K562 (cell line): ENCODE data around the gene IL26. TPM values are rescaled to one million over a fixed set of nuclear protein-coding genes. Genes with fewer than 3 reads are reported as not detected.
A peak's percentile ranks its signal among the peaks of the same experiment; 100 is the strongest.

ENCODE experiments used
- ATAC-seq: fragments of 200-7000 bp; cut with Tn5 transposase; 3 replicates; pipeline ENCODE4 v1.9.1; 2020; ENCODE audit warnings: moderate library complexity
- BruUV-seq: library from RNA; stranded (reverse); fragments of 400-500 nt; replicated peaks from 2 replicates; lab custom pipeline; 2021; lab: Mats Ljungman, UMichigan
- CTCF ChIA-PET: fragments of 300-600 bp; formaldehyde crosslinking; extraction: SDS; loops from one replicate; lab custom pipeline; 2021; ENCODE audit warnings: low intra/inter-chr PET ratio; lab: Yijun Ruan, JAX
- POLR2A ChIA-PET: fragments of 300-600, 350-650 bp; sonication (Branson Sonifier 250); formaldehyde crosslinking; extraction: SDS; loops from one replicate; lab custom pipeline; 2021; ENCODE audit warnings: antibody characterized with exemption, inconsistent platforms; lab: Yijun Ruan, JAX
- DNase-seq, 4 experiments: peaks; one replicate each; pipeline versions ENCODE4 v3.0.0 to v3.0.0-alpha.2; 2011 to 2018; ENCODE audit warnings: low spot score in 3 of 4, mixed read lengths in 3 of 4; ENCODE audit errors: extremely low read depth in 1 of 4
- FAIRE-seq: peaks from 2 replicates; lab custom pipeline; 2011; peaks lifted over from hg19 to GRCh38; lab: Jason Lieb, UNC
- H2AFZ ChIP-seq: 2 replicates; pipeline ENCODE4 v1.6.0; 2011; ENCODE audit warnings: low read depth, low read length, control low read depth, inconsistent platforms
- H3K27ac ChIP-seq: fragments of 200-600 bp; 3 replicates; pipeline ENCODE4 v1.8.0; 2011; ENCODE audit warnings: low read depth, mild to moderate bottlenecking, control low read depth, inconsistent platforms, low read length, moderate library complexity, mixed read lengths; ENCODE audit errors: extremely low read depth
- H3K27me3 ChIP-seq, 2 experiments: fragments of 300-600 bp in 1 of 2; 2 replicates in 1 of 2; 3 replicates in 1 of 2; pipeline versions ENCODE4 v1.6.0 to v1.8.0; 2011; ENCODE audit warnings: inconsistent platforms in 2 of 2, low read length in 2 of 2, mild to moderate bottlenecking in 1 of 2, mixed read lengths in 1 of 2, moderate library complexity in 1 of 2; ENCODE audit not compliant: control insufficient read depth in 2 of 2, insufficient read depth in 2 of 2
- H3K36me3 ChIP-seq: fragments of 300-600 bp; 3 replicates; pipeline ENCODE4 v1.8.0; 2011; ENCODE audit warnings: mild to moderate bottlenecking, low read length, inconsistent platforms; ENCODE audit not compliant: control insufficient read depth, insufficient read depth
- H3K4me1 ChIP-seq, 2 experiments: fragments of 200-600 bp in 1 of 2; replicated peaks in 1 of 2; 2 replicates in 1 of 2; 3 replicates in 1 of 2; pipeline versions ENCODE4 v1.5.1 to v1.8.0; 2011; ENCODE audit warnings: inconsistent platforms in 2 of 2, low read length in 2 of 2, mild to moderate bottlenecking in 1 of 2, mixed read lengths in 1 of 2, moderate library complexity in 1 of 2; ENCODE audit not compliant: control insufficient read depth in 2 of 2, insufficient read depth in 2 of 2
- H3K4me2 ChIP-seq: 2 replicates; pipeline ENCODE4 v1.6.1; 2011; ENCODE audit warnings: low read length, control low read depth, inconsistent platforms, mixed read lengths; ENCODE audit not compliant: insufficient read depth
- H3K4me3 ChIP-seq: fragments of 200-600 bp; sonication (generic), shearing (Covaris generic); 2 replicates; pipeline ENCODE4 v1.5.1; 2016; ENCODE audit warnings: control low read depth, inconsistent platforms
- H3K79me2 ChIP-seq: fragments of 200-600 bp; 3 replicates; pipeline ENCODE4 v1.8.0; 2011; ENCODE audit warnings: low read length, inconsistent platforms; ENCODE audit not compliant: control insufficient read depth, insufficient read depth
- H3K9ac ChIP-seq, 2 experiments: 2 replicates each; pipeline versions ENCODE4 v1.6.0 to v1.6.1; 2011; ENCODE audit warnings: low read depth in 2 of 2, low read length in 2 of 2, control low read depth in 1 of 2, inconsistent platforms in 1 of 2, mild to moderate bottlenecking in 1 of 2, mixed read lengths in 1 of 2; ENCODE audit not compliant: insufficient read depth in 1 of 2
- H3K9me1 ChIP-seq: one replicate; pipeline ENCODE4 v1.6.0; 2011; ENCODE audit warnings: inconsistent platforms, mild to moderate bottlenecking, low read length, moderate library complexity; ENCODE audit not compliant: control insufficient read depth, insufficient read depth
- H3K9me3 ChIP-seq: replicated peaks from 2 replicates; pipeline ENCODE4 v1.5.1; 2011; ENCODE audit warnings: low read depth, low read length, inconsistent platforms; ENCODE audit not compliant: control insufficient read depth, insufficient read depth
- H4K20me1 ChIP-seq: replicated peaks from 2 replicates; pipeline ENCODE4 v1.6.1; 2011; ENCODE audit warnings: low read length, inconsistent platforms, mixed read lengths; ENCODE audit not compliant: control insufficient read depth, insufficient read depth
- HDGF ChIP-seq: fragments of 450-650 bp; IDR thresholded peaks from 2 replicates; pipeline ENCODE4 v1.6.1; 2016
- MAFG ChIP-seq: fragments of 450-650 bp; conservative IDR thresholded peaks from 2 replicates; pipeline ENCODE4 v1.6.1; 2016; ENCODE audit warnings: missing genetic modification characterization, missing compliant biosample characterization
- SIN3A ChIP-seq, 2 experiments: fragments of 150-350 bp in 1 of 2; IDR thresholded peaks; 2 replicates each; pipeline ENCODE4 v1.6.1; 2011 to 2016; ENCODE audit warnings: borderline replicate concordance in 2 of 2, low read depth in 2 of 2, low read length in 2 of 2, mild to moderate bottlenecking in 2 of 2, moderate library complexity in 2 of 2; ENCODE audit not compliant: control insufficient read depth in 1 of 2
- ZNF197 ChIP-seq: fragments of 200-800 bp; sonication (Bioruptor generic); IDR thresholded peaks from 2 replicates; pipeline ENCODE4 v1.6.1; 2016; ENCODE audit warnings: low read depth, missing genetic modification characterization, missing compliant biosample characterization
- ZNF217 ChIP-seq: sonication (generic); formaldehyde crosslinking; IDR thresholded peaks from 2 replicates; pipeline ENCODE4 v1.8.0; 2022; ENCODE audit warnings: mild to moderate bottlenecking, missing genetic modification reagents
- WGBS: fragments of 100-300 bp; shearing (Covaris generic); methylation state at CpG from one replicate; pipeline ENCODE4 v1.1.6; 2016; ENCODE audit warnings: low coverage, mixed read lengths; ENCODE audit not compliant: insufficient coverage; ENCODE audit errors: missing lambda C conversion rate; 5-methylcytosine and 5-hydroxymethylcytosine counted together
- in situ Hi-C: fragments of 300-500 bp; cut with MboI; formaldehyde crosslinking; loops from 4 replicates; pipeline ENCODE4 v1.15.0; 2018; ENCODE audit warnings: inconsistent platforms, mixed read lengths
- intact Hi-C: fragments of 100-400 bp; cut with micrococcal nuclease; formaldehyde crosslinking; loops from 2 replicates; pipeline ENCODE4 v1.14.2; 2022
- polyA plus RNA-seq, 8 experiments: library from polyadenylated mRNA; depleted of rRNA in 4 of 8; stranded (reverse) in 5 of 8; unstranded in 3 of 8; fragments of >200 nt; fragmentation: Nextera tagmentation in 2 of 8; fragmentation: Illumina TruSeq in 1 of 8; extraction: Ambion mirVana in 2 of 8; extraction: Trizol in 1 of 8; gene quantifications; 2 replicates each; pipeline versions ENCODE4 v1.2.1 to v1.2.3, GENCODE V29; 2011 to 2014; ENCODE audit warnings: inconsistent platforms in 1 of 8, missing spikeins in 1 of 8
- total RNA-seq, 7 experiments: library from RNA; depleted of rRNA in 6 of 7; stranded (reverse); fragments of >200 nt in 6 of 7; fragmentation: Illumina TruSeq in 2 of 7; extraction: Trizol in 2 of 7; gene quantifications; 2 replicates each; pipeline versions ENCODE4 v1.2.1 to v1.2.3, GENCODE V29; 2011 to 2021; ENCODE audit warnings: low replicate concordance in 1 of 7

Gene IL26
- total and polyA plus RNA-seq, 9 of the 15 experiments (the other 6 are each of a cell fraction or from before 2014, with no cell fraction given) = not detected

DNA sequence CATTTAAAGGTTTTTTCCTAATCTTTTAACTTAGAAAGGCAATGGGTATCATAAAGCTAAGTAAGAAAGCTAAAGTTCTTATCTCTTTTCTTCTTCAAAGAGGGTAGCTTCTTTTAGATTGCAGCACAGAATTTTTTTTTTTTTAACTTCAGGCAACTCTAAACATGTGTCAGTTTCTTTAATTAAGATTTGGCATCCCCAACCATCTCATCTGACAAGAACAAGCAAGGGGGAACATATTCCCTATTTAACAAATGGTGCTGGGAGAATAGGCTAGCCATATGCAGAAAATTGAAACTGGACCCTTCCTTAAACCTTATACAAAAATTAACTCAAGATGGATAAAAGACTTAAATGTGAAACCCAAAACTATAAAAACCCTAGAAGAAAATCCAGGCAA, 51.8 kb downstream of the IL26 start:
- TF ChIP-seq ZNF197 (CRISPR knock-in tag) (no peak), SIN3A (IDR thresholded peaks at IDR 0.05; ENCODE audit: borderline replicate concordance in 2 of 2, control insufficient read depth in 1 of 2, low read depth in 2 of 2, low read length in 2 of 2) (no peak), ZNF217 (CRISPR knock-in tag) (no peak)

GRCh38 chr12:68170726-68171125, 54.9 kb downstream of the IL26 start:
- no peaks in the 10 kb centered on the region for H3K27me3 ChIP-seq
- in situ Hi-C loops (no loop called here), intact Hi-C loops (no loop called here)
- no peak overlapping the region for H3K4me2 ChIP-seq
- DNase-seq (no peak), FAIRE-seq (no peak), ATAC-seq (no peak)
- no peaks in the 10 kb centered on the region for H4K20me1 ChIP-seq
- BruUV-seq = no TSS peak
- H3K4me3 ChIP-seq = no peak overlapping the region
- H3K9me3 ChIP-seq = no peaks in the 10 kb centered on the region
- H2AFZ ChIP-seq = no peak overlapping the region
- no peaks in the 10 kb centered on the region for H3K79me2 ChIP-seq
- no peak overlapping the region for H3K9ac ChIP-seq
- WGBS = 4% methylated on average over 2 of the region's 2 CpGs
- POLR2A ChIA-PET = no interaction called here
- CTCF ChIA-PET = interaction anchor here (0.7 kb wide), 1 partner anchor 12 kb away, joined by 3 read pairs; no protein-coding TSS in a partner anchor
- H3K27ac ChIP-seq = no peak overlapping the region
- no peaks in the 10 kb centered on the region for H3K9me1 ChIP-seq
- H3K4me1 ChIP-seq = no peaks in the 10 kb centered on the region
- TF ChIP-seq MAFG (tag) (0 out of 2 replicates have a peak, but pooled peaks have one; percentile 9), HDGF (no peak)
- TF ChIP-seq, all 486 proteins: peak for 1
- no peaks in the 10 kb centered on the region for H3K36me3 ChIP-seq

More for the DNA sequence above, 51.8 kb downstream of the IL26 start:
- H3K27me3 ChIP-seq = no peaks in the 10 kb centered on the region
- ATAC-seq (no peak), FAIRE-seq (no peak), DNase-seq (no peak)
- CTCF ChIA-PET = no interaction called here
- H3K9me1 ChIP-seq = no peaks in the 10 kb centered on the region
- no peaks in the 10 kb centered on the region for H3K36me3 ChIP-seq
- in situ Hi-C loops (no loop called here), intact Hi-C loops (no loop called here)
- H4K20me1 ChIP-seq = no peaks in the 10 kb centered on the region
- H3K9ac ChIP-seq = no peak overlapping the region
- no peak overlapping the region for H3K4me2 ChIP-seq
- no peaks in the 10 kb centered on the region for H3K4me1 ChIP-seq
- no peaks in the 10 kb centered on the region for H3K9me3 ChIP-seq
- H2AFZ ChIP-seq = no peak overlapping the region
- H3K27ac ChIP-seq = no peak overlapping the region
- BruUV-seq = no TSS peak
- H3K79me2 ChIP-seq = no peaks in the 10 kb centered on the region
- POLR2A ChIA-PET = interaction anchor here (0.6 kb wide), 1 partner anchor 13 kb away, joined by 3 read pairs; no protein-coding TSS in a partner anchor
- H3K4me3 ChIP-seq = no peak overlapping the region
